Ovary (tissue), 3 donors: Measurements from ENCODE around the gene NR3C2.

ENCODE experiments used
- EP300 ChIP-seq: sonication (generic); formaldehyde crosslinking; IDR thresholded peaks from one replicate; pipeline ENCODE4 v1.6.1; 2017; ENCODE audit warnings: antibody characterized with exemption
- POLR2A ChIP-seq: fragments of 450-650 bp; IDR thresholded peaks from one replicate; pipeline ENCODE4 v1.6.1; 2017; ENCODE audit warnings: antibody characterized with exemption, mild to moderate bottlenecking, moderate library complexity
- TF ChIP-seq, protein P1 (sequence below), 3 donors: fragments of 450-650 bp in 2 of 3; fragments of 200-600 bp in 1 of 3; IDR thresholded peaks; one replicate each; pipeline versions ENCODE4 v1.5.1 to v1.8.0; 2016 to 2022; ENCODE audit warnings: antibody characterized with exemption in 3 of 3, mild to moderate bottlenecking in 1 of 3
- donor health status: DM: no; HTN: no; CAD: no.

DNA sequence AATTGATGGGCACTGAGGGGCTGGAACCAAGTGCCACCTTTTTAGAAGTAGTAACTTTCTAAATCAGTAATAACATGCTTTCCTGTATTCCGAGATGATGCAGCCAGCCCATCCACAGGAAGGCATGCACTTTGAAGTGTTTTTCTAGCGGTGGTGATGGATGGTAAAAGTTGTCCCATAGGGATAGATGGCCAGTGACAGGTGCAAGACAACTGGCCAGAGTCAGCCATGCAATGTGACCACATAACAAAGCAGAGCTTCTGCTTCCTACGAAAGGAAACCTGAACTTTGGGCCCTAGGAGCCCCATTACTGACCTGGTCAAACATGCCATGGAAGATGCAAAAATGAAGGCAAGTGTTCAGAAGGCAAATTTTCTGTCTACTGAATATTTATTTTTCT, 72.3 kb downstream of the NR3C2 start:
- TF ChIP-seq, protein P1, sequence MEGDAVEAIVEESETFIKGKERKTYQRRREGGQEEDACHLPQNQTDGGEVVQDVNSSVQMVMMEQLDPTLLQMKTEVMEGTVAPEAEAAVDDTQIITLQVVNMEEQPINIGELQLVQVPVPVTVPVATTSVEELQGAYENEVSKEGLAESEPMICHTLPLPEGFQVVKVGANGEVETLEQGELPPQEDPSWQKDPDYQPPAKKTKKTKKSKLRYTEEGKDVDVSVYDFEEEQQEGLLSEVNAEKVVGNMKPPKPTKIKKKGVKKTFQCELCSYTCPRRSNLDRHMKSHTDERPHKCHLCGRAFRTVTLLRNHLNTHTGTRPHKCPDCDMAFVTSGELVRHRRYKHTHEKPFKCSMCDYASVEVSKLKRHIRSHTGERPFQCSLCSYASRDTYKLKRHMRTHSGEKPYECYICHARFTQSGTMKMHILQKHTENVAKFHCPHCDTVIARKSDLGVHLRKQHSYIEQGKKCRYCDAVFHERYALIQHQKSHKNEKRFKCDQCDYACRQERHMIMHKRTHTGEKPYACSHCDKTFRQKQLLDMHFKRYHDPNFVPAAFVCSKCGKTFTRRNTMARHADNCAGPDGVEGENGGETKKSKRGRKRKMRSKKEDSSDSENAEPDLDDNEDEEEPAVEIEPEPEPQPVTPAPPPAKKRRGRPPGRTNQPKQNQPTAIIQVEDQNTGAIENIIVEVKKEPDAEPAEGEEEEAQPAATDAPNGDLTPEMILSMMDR (IDR thresholded peaks at IDR 0.05) = no peak
- TF ChIP-seq POLR2A (no peak), EP300 (no peak)
